ENCODE measurements around the gene CFP. TPM values are rescaled to one million over a fixed set of nuclear protein-coding genes. Genes with fewer than 3 reads are reported as not detected.

Gene CFP
- polyA plus RNA-seq, 3 donors, result 461 to 498 (median 491) TPM

DNA sequence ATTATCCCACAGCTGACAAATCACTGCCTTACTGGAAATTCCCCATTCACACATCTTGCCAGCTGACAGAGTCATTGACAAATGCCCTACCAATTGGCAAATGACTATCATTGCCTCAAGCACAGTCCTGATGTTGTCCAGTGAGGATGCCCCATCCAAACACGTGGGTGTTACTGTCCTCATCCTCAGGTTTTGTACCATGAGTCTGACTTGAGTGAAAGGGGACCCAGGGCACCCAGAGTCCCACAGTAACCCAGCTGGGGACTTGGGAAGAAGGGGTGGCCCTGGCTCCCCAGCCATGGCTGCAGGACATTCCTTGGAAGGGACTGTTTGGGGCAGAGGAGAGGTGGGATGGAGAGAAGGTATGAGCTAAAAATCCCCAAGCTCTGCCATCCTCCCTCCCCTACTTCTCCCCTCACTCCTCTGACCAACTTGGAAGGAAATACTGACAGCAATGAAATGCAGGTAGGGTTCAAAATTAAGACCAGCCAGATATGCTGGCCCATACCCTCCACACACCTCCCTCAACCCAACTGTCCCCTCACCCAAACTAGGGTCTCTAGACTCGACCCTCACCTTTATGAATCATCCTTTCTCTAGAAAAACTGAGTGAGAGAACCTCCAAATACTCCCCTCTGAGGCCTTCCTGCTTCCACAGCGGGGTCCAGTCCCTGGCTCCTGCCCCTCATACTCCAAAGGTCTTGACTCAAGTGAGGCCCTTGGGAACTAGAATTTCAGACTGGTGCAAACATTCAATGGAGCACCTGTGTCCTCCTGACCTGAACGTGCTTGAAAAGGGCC, 42.4 kb downstream of the CFP start:
- intact Hi-C loops (cut with micrococcal nuclease), result loop anchor here in 1 of 2 donors (5.0 kb wide), 1 partner anchor 40 kb away; the partner anchor contains the start of gene CFP
- peaks cover 20% of the 10 kb centered on the region for H3K4me1 Mint-ChIP-seq
- Histone ChIP-seq H3K4me2 (replicated peaks; ENCODE audit: extremely low read depth, low read length, poor library complexity, severe bottlenecking) (no peak overlapping the region), H3K79me2 (ENCODE audit: insufficient read depth, low read length) (peaks cover 14% of the 10 kb centered on the region), H3K9me3 (replicated peaks in 1 of 2; ENCODE audit: control insufficient read depth in 1 of 2, insufficient read depth in 1 of 2, low read length in 2 of 2) (no peaks in the 10 kb centered on the region), H2AFZ (ENCODE audit: insufficient read depth, low read depth, low read length, poor library complexity, severe bottlenecking) (no peak overlapping the region), H3K4me3 (replicated peaks in 1 of 3; ENCODE audit: low read depth in 2 of 3, low read length in 3 of 3) (no peak overlapping the region), H3K27me3 (ENCODE audit: control insufficient read depth in 2 of 2, insufficient read depth in 2 of 2, low read length in 2 of 2) (no peaks in the 10 kb centered on the region), H4K20me1 (ENCODE audit: insufficient read depth, low read length) (peaks cover 23% of the 10 kb centered on the region), H3K27ac (ENCODE audit: low read depth in 1 of 2, low read length in 2 of 2) (no peak overlapping the region), H3K36me3 (replicated peaks in 1 of 2; ENCODE audit: control insufficient read depth in 1 of 2, insufficient read depth in 2 of 2, low read length in 2 of 2) (peaks cover 6 to 25% of the 10 kb centered on the region in 2 donors), H3K9ac (ENCODE audit: insufficient read depth, low read length, poor library complexity, severe bottlenecking) (no peak overlapping the region), H3K4me1 (ENCODE audit: control insufficient read depth in 1 of 2, insufficient read depth in 2 of 2, low read length in 2 of 2) (peaks cover 12 to 21% of the 10 kb centered on the region in 2 donors)
- 89% methylated on average over 3 of the region's 4 CpGs for WGBS (ENCODE audit: insufficient coverage)
- no peak overlapping the region for H3K4me3 Mint-ChIP-seq
- peaks cover 0 to 3% (median 2%) of the 10 kb centered on the region in 3 donors for H3K27me3 Mint-ChIP-seq (ENCODE audit: low read depth in 3 of 3)
- TF ChIP-seq, protein P1, sequence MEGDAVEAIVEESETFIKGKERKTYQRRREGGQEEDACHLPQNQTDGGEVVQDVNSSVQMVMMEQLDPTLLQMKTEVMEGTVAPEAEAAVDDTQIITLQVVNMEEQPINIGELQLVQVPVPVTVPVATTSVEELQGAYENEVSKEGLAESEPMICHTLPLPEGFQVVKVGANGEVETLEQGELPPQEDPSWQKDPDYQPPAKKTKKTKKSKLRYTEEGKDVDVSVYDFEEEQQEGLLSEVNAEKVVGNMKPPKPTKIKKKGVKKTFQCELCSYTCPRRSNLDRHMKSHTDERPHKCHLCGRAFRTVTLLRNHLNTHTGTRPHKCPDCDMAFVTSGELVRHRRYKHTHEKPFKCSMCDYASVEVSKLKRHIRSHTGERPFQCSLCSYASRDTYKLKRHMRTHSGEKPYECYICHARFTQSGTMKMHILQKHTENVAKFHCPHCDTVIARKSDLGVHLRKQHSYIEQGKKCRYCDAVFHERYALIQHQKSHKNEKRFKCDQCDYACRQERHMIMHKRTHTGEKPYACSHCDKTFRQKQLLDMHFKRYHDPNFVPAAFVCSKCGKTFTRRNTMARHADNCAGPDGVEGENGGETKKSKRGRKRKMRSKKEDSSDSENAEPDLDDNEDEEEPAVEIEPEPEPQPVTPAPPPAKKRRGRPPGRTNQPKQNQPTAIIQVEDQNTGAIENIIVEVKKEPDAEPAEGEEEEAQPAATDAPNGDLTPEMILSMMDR (IDR thresholded peaks at IDR 0.05), result no peak
- peak in 1 of 3 donors; percentile 64 for DNase-seq
- peak overlapping the region in 2 of 7 donors; percentile 50 to 78 for H3K27ac Mint-ChIP-seq
- no peaks in the 10 kb centered on the region for H3K9me3 Mint-ChIP-seq
- peaks cover 32 to 35% of the 10 kb centered on the region in 2 donors for H3K36me3 Mint-ChIP-seq

DNA sequence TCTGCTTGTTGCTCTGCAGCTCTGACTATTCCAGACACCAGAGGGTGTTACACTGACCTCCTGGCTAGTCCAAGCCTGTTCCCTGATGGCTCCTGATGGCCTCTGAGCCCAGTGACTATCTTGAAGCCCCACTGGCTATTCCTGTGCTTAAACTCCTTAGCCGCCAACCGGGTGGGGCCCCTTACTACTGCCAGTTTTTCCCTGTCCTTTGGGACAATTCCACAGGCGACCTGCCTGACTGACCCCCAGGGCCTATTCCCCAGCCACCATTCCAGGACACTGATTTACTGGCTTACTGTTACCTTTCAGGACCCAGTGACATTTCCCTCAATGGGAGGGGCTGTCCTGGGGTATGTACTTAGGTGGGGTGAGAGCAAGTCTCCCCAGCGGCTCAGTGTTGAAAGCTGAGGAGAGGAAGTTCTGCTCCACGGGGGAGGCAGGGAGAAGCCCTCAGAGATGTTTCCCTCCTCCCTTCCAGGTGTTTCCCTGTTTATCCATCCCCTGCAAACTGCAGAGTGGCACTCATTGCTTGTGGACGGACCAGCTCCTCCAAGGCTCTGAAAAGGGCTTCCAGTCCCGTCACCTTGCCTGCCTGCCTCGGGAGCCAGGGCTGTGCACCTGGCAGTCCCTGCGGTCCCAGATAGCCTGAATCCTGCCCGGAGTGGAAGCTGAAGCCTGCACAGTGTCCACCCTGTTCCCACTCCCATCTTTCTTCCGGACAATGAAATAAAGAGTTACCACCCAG, 43.5 kb downstream of the CFP start:
- H2AFZ ChIP-seq (ENCODE audit: insufficient read depth, low read depth, low read length, poor library complexity, severe bottlenecking), result no peak overlapping the region
- DNase-seq, result no peak
- H3K4me3 ChIP-seq (replicated peaks in 1 of 3; ENCODE audit: low read depth in 2 of 3, low read length in 3 of 3), result no peak overlapping the region
- Mint-ChIP-seq H3K27me3 (ENCODE audit: low read depth in 3 of 3) (peaks cover 0 to 5% (median 3%) of the 10 kb centered on the region in 3 donors), H3K4me3 (peak overlapping the region in 1 of 2 donors; percentile 20), H3K9me3 (peaks cover 0 to 2% (median 0%) of the 10 kb centered on the region in 7 donors), H3K36me3 (peaks cover 32 to 35% of the 10 kb centered on the region in 2 donors), H3K27ac (peak overlapping the region in 1 of 7 donors; percentile 19), H3K4me1 (peaks cover 28% of the 10 kb centered on the region)
- intact Hi-C loops (cut with micrococcal nuclease), result loop anchor here in 1 of 2 donors (5.0 kb wide), 1 partner anchor 41 kb away; the partner anchor contains the start of gene CFP
- H3K36me3 ChIP-seq (replicated peaks in 1 of 2; ENCODE audit: control insufficient read depth in 1 of 2, insufficient read depth in 2 of 2, low read length in 2 of 2), result peaks cover 6 to 25% of the 10 kb centered on the region in 2 donors
- H3K4me1 ChIP-seq (ENCODE audit: control insufficient read depth in 1 of 2, insufficient read depth in 2 of 2, low read length in 2 of 2), result peaks cover 20 to 29% of the 10 kb centered on the region in 2 donors
- TF ChIP-seq, protein P1 (IDR thresholded peaks at IDR 0.05), result no peak
- H4K20me1 ChIP-seq (ENCODE audit: insufficient read depth, low read length), result peaks cover 23% of the 10 kb centered on the region
- 94% methylated on average over 2 of the region's 11 CpGs for WGBS (ENCODE audit: insufficient coverage)
- H3K4me2 ChIP-seq (replicated peaks; ENCODE audit: extremely low read depth, low read length, poor library complexity, severe bottlenecking), result no peak overlapping the region
- H3K9ac ChIP-seq (ENCODE audit: insufficient read depth, low read length, poor library complexity, severe bottlenecking), result no peak overlapping the region
- no peaks in the 10 kb centered on the region for H3K27me3 ChIP-seq (ENCODE audit: control insufficient read depth in 2 of 2, insufficient read depth in 2 of 2, low read length in 2 of 2)
- no peak overlapping the region for H3K27ac ChIP-seq (ENCODE audit: low read depth in 1 of 2, low read length in 2 of 2)
- peaks cover 15% of the 10 kb centered on the region for H3K79me2 ChIP-seq (ENCODE audit: insufficient read depth, low read length)
- H3K9me3 ChIP-seq (replicated peaks in 1 of 2; ENCODE audit: control insufficient read depth in 1 of 2, insufficient read depth in 1 of 2, low read length in 2 of 2), result no peaks in the 10 kb centered on the region
